HepG2 (cell line): ENCODE data around the gene TBC1D16. TPM values are rescaled to one million over a fixed set of nuclear protein-coding genes. Genes with fewer than 3 reads are reported as not detected.

Source experiments
- ATAC-seq: fragments of 200-7000 bp; cut with Tn5 transposase; 3 replicates; pipeline ENCODE4 v1.9.1; 2020; ENCODE audit warnings: mild to moderate bottlenecking, moderate library complexity
- BruUV-seq: library from RNA; stranded (reverse); fragments of 400-500 nt; replicated peaks from 2 replicates; lab custom pipeline; 2021; lab: Mats Ljungman, UMichigan
- CTCF ChIA-PET: fragments of 300-600 bp; formaldehyde crosslinking; extraction: SDS; loops from one replicate; lab custom pipeline; 2021; ENCODE audit warnings: low total read pairs, inconsistent platforms, low intra/inter-chr PET ratio; lab: Yijun Ruan, JAX
- POLR2A ChIA-PET: fragments of 350-600 bp; sonication (Branson Sonifier 250); formaldehyde crosslinking; loops from one replicate; lab custom pipeline; 2020; ENCODE audit warnings: antibody characterized with exemption, inconsistent platforms; lab: Yijun Ruan, JAX
- DNase-seq: peaks from one replicate; pipeline ENCODE4 v3.0.0-alpha.2; 2015; ENCODE audit warnings: low spot score
- FAIRE-seq: peaks from 3 replicates; lab custom pipeline; 2011; peaks lifted over from hg19 to GRCh38; lab: Jason Lieb, UNC
- H2AFZ ChIP-seq: one replicate; pipeline ENCODE4 v1.6.1; 2011; ENCODE audit warnings: low read length, inconsistent platforms
- H3K27ac ChIP-seq: fragments of 300-600 bp; 3 replicates; pipeline ENCODE4 v1.8.0; 2011; ENCODE audit warnings: mixed run types, mild to moderate bottlenecking, mixed read lengths, low read length, inconsistent platforms; ENCODE audit not compliant: insufficient read depth; ENCODE audit errors: extremely low read length
- H3K27me3 ChIP-seq, 2 experiments: fragments of 200-600 bp in 1 of 2; 2 replicates in 1 of 2; 3 replicates in 1 of 2; pipeline versions ENCODE4 v1.6.0 to v1.8.0; 2011; ENCODE audit warnings: low read length in 2 of 2, mild to moderate bottlenecking in 2 of 2, moderate library complexity in 2 of 2, inconsistent platforms in 1 of 2; ENCODE audit not compliant: insufficient read depth in 2 of 2, control insufficient read depth in 1 of 2
- H3K36me3 ChIP-seq, 2 experiments: fragments of 200-600 bp in 1 of 2; replicated peaks in 1 of 2; 2 replicates in 1 of 2; 3 replicates in 1 of 2; pipeline versions ENCODE4 v1.5.1 to v1.8.0; 2011; ENCODE audit warnings: low read length in 2 of 2, inconsistent platforms in 1 of 2; ENCODE audit not compliant: insufficient read depth in 2 of 2, control insufficient read depth in 1 of 2
- H3K4me1 ChIP-seq: 2 replicates; pipeline ENCODE4 v1.5.1; 2012; ENCODE audit warnings: low read length, inconsistent platforms; ENCODE audit not compliant: insufficient read depth
- H3K4me2 ChIP-seq: 2 replicates; pipeline ENCODE4 v1.6.0; 2011; ENCODE audit warnings: low read depth, low read length, inconsistent platforms
- H3K4me3 ChIP-seq, 3 experiments: fragments of 200-600 bp in 1 of 3; sonication (generic), shearing (Covaris generic) in 1 of 3; replicated peaks in 1 of 3; 2 replicates each; pipeline ENCODE4 v1.5.1; 2011 to 2016; ENCODE audit warnings: low read length in 3 of 3, inconsistent platforms in 2 of 3, low read depth in 2 of 3, mild to moderate bottlenecking in 2 of 3, control low read depth in 1 of 3, mixed read lengths in 1 of 3; ENCODE audit not compliant: insufficient read depth in 1 of 3
- H3K79me2 ChIP-seq: one replicate; pipeline ENCODE4 v1.6.1; 2011; ENCODE audit warnings: low read length, inconsistent platforms; ENCODE audit not compliant: insufficient read depth
- H3K9ac ChIP-seq: 2 replicates; pipeline ENCODE4 v1.6.0; 2011; ENCODE audit warnings: mild to moderate bottlenecking, low read depth, low read length, inconsistent platforms; ENCODE audit not compliant: insufficient read depth
- H3K9me3 ChIP-seq: 2 replicates; pipeline ENCODE4 v1.5.1; 2012; ENCODE audit warnings: mild to moderate bottlenecking, low read length
- H4K20me1 ChIP-seq: 2 replicates; pipeline ENCODE4 v1.6.0; 2011; ENCODE audit warnings: inconsistent platforms, mild to moderate bottlenecking, low read length, moderate library complexity; ENCODE audit not compliant: insufficient read depth
- BCLAF1 ChIP-seq: fragments of 450-650 bp; IDR thresholded peaks from 2 replicates; pipeline ENCODE4 v1.6.1; 2017; ENCODE audit warnings: mild to moderate bottlenecking
- FOSL2 ChIP-seq: sonication (generic); formaldehyde crosslinking; IDR thresholded peaks from 2 replicates; pipeline ENCODE4 v1.4.0; 2020; ENCODE audit warnings: missing genetic modification reagents
- KDM2A ChIP-seq: sonication (generic); formaldehyde crosslinking; IDR thresholded peaks from 2 replicates; pipeline ENCODE4 v1.4.0; 2020; ENCODE audit warnings: low read depth, missing genetic modification reagents, borderline replicate concordance
- PRDM15 ChIP-seq: sonication (generic); formaldehyde crosslinking; IDR thresholded peaks from 2 replicates; pipeline ENCODE4 v1.4.0; 2020; ENCODE audit warnings: missing genetic modification reagents
- RBAK ChIP-seq: sonication (generic); formaldehyde crosslinking; IDR thresholded peaks from 2 replicates; pipeline ENCODE4 v1.5.1; 2020; ENCODE audit warnings: mild to moderate bottlenecking, missing genetic modification reagents
- SRF ChIP-seq: IDR thresholded peaks from 2 replicates; pipeline ENCODE4 v1.6.1; 2011; ENCODE audit warnings: mild to moderate bottlenecking, low read depth, low read length, moderate library complexity
- TBX2 ChIP-seq: sonication (generic); formaldehyde crosslinking; IDR thresholded peaks from 2 replicates; pipeline ENCODE4 v1.5.0; 2020; ENCODE audit warnings: missing genetic modification reagents, mild to moderate bottlenecking, borderline replicate concordance
- ZNF12 ChIP-seq: sonication (generic); formaldehyde crosslinking; IDR thresholded peaks from 2 replicates; pipeline ENCODE4 v1.5.0; 2020; ENCODE audit warnings: missing genetic modification reagents
- ZNF281 ChIP-seq: sonication (generic); formaldehyde crosslinking; IDR thresholded peaks from 2 replicates; pipeline ENCODE4 v1.4.0; 2020; ENCODE audit warnings: missing genetic modification reagents, borderline replicate concordance
- ZNF564 ChIP-seq: sonication (generic); formaldehyde crosslinking; IDR thresholded peaks from 2 replicates; pipeline ENCODE4 v1.8.1; 2023; ENCODE audit warnings: mild to moderate bottlenecking, missing genetic modification reagents
- ZNF569 ChIP-seq: sonication (generic); formaldehyde crosslinking; IDR thresholded peaks from 2 replicates; pipeline ENCODE4 v1.5.0; 2020; ENCODE audit warnings: mild to moderate bottlenecking, missing genetic modification reagents, moderate library complexity, borderline replicate concordance
- WGBS: methylation state at CpG from one replicate; pipeline ENCODE4 v1.1.6; 2017; ENCODE audit warnings: low lambda C conversion rate; 5-methylcytosine and 5-hydroxymethylcytosine counted together
- in situ Hi-C: cut with HindIII; loops from 2 replicates; pipeline ENCODE4 v1.10.0; 2017; ENCODE audit warnings: low pct_unique_long_range_greater_than_20kb; ENCODE audit not compliant: extremely low pct_ligation_motif_present
- intact Hi-C: fragments of 100-400 bp; cut with micrococcal nuclease; formaldehyde crosslinking; loops from one replicate; pipeline ENCODE4 v1.10.0; 2022; ENCODE audit not compliant: unreplicated experiment
- polyA plus RNA-seq, 8 experiments: library from polyadenylated mRNA; depleted of rRNA in 3 of 8; stranded (reverse) in 7 of 8; unstranded in 1 of 8; fragments of >200 nt; fragmentation: Illumina TruSeq in 4 of 8; extraction: Trizol in 4 of 8; gene quantifications; 2 replicates each; pipeline versions ENCODE4 v1.2.1 to v1.2.3, GENCODE V29; 2011 to 2016; ENCODE audit warnings: low read depth in 4 of 8, missing spikeins in 1 of 8, mixed read lengths in 1 of 8; ENCODE audit not compliant: insufficient read depth in 1 of 8
- total RNA-seq, 5 experiments: library from RNA; depleted of rRNA; stranded (reverse); fragments of >200 nt; fragmentation: Illumina TruSeq; extraction: Trizol; gene quantifications; 2 replicates each; pipeline ENCODE4 v1.2.3, GENCODE V29; 2016; ENCODE audit warnings: low read depth in 1 of 5

Gene TBC1D16
- total and polyA plus RNA-seq, 2 of the 13 experiments (the other 11 are each of a cell fraction or from before 2014, with no cell fraction given): 14.9 to 24.9 TPM

DNA sequence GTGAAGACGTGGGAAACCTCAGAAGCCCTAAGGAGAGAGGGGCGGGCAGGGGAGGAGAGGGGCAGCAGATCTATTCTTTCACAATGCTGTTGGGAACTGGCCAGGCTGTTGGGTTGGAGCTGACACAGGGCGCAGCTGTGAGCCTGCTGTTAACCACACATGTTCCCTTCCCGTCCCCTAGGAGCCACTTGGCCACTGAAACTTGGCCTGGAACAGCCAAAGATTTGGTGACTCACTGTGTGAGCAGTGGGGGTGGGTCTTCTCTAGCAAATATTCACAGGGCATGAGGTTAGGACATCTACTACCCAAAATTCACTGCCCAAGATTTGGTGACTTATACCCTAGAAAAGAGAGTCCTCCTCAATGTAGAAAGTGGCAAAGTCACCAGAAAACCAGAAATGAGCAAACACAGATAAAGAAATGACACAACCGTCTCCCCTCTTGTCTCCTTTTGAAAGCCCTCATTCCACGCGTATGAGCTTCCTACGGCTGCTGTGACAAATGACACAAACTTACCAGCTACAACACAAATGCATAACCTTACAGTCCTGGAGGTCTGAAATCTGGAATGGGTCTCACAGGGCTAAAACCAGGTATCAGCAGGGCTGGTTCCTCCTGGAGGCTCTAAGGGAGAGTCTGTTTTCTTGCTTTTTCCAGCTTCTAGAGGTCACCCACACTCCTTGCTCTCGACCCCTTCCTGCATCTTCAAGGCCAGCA is 6.3 kb downstream of the TBC1D16 start:
- Histone ChIP-seq H3K4me2 (no peak overlapping the region), H3K9ac (no peak overlapping the region)
- no TSS peak for BruUV-seq
- no peak for TF ChIP-seq SRF
- no peak for TF ChIP-seq ZNF569 (CRISPR knock-in tag)
- no peak for TF ChIP-seq BCLAF1
- TF ChIP-seq PRDM15: no peak
- TF ChIP-seq TBX2 (CRISPR knock-in tag): no peak; the same call in 1 of the 2 replicates
- peak; percentile 100 for TF ChIP-seq ZNF12 (CRISPR knock-in tag)
- no peak for TF ChIP-seq RBAK
- peak; percentile 56; the same call in 1 of the 2 replicates for TF ChIP-seq ZNF564 (CRISPR knock-in tag)
- TF ChIP-seq KDM2A: 0 out of 2 replicates have a peak, but pooled peaks have one; percentile 1
- peak; percentile 79 for TF ChIP-seq FOSL2 (CRISPR knock-in tag)
- TF ChIP-seq ZNF281 (CRISPR knock-in tag): 0 out of 2 replicates have a peak, but pooled peaks have one; percentile 5
- TF ChIP-seq, all 625 proteins: peak for 5
- WGBS: 82% methylated on average over 9 of the region's 9 CpGs
- ATAC-seq (peak; percentile 27; the same call in 2 of the 3 replicates), FAIRE-seq (peak; percentile 23), DNase-seq (no peak)
- H3K9me3 ChIP-seq: no peaks in the 10 kb centered on the region
- H3K79me2 ChIP-seq: peaks cover 33% of the 10 kb centered on the region
- ChIA-PET POLR2A (interaction anchor here (1.2 to 1.5 kb wide), 2 partner anchors 35 to 37 kb away, joined by 3 to 8 read pairs; no protein-coding TSS in a partner anchor), CTCF (interaction anchor here (0.8 kb wide), 1 partner anchor 21 kb away, joined by 4 read pairs; no protein-coding TSS in a partner anchor)
- no peak overlapping the region for H3K4me3 ChIP-seq
- H4K20me1 ChIP-seq: peaks cover 17% of the 10 kb centered on the region; the same call in 1 of the 2 replicates
- no peaks in the 10 kb centered on the region for H3K27me3 ChIP-seq
- no peak overlapping the region for H2AFZ ChIP-seq
- H3K4me1 ChIP-seq: peaks cover 81% of the 10 kb centered on the region
- H3K36me3 ChIP-seq: 0 out of 5 replicates have a peak, but pooled peaks cover 0 to 2% of the 10 kb centered on the region in 2 experiments
- H3K27ac ChIP-seq: no peak overlapping the region
- in situ Hi-C loops (no loop called here), intact Hi-C loops (no loop called here)
